Breast epithelium (tissue), 3 donors: Measurements from ENCODE around the gene TEX51.

Source experiments
- POLR2A ChIP-seq: fragments of 450-650 bp; IDR thresholded peaks from one replicate; pipeline ENCODE4 v1.6.1; 2016; ENCODE audit warnings: antibody characterized with exemption, mild to moderate bottlenecking, moderate library complexity
- TF ChIP-seq, protein P1 (sequence below), 3 donors: fragments of 450-650 bp; IDR thresholded peaks; one replicate each; pipeline ENCODE4 v1.5.1; 2016 to 2017; ENCODE audit warnings: antibody characterized with exemption in 3 of 3, mild to moderate bottlenecking in 3 of 3, moderate library complexity in 3 of 3

GRCh38 chr2:126934809-126935208 is 36.1 kb downstream of the TEX51 start:
- TF ChIP-seq, protein P1, sequence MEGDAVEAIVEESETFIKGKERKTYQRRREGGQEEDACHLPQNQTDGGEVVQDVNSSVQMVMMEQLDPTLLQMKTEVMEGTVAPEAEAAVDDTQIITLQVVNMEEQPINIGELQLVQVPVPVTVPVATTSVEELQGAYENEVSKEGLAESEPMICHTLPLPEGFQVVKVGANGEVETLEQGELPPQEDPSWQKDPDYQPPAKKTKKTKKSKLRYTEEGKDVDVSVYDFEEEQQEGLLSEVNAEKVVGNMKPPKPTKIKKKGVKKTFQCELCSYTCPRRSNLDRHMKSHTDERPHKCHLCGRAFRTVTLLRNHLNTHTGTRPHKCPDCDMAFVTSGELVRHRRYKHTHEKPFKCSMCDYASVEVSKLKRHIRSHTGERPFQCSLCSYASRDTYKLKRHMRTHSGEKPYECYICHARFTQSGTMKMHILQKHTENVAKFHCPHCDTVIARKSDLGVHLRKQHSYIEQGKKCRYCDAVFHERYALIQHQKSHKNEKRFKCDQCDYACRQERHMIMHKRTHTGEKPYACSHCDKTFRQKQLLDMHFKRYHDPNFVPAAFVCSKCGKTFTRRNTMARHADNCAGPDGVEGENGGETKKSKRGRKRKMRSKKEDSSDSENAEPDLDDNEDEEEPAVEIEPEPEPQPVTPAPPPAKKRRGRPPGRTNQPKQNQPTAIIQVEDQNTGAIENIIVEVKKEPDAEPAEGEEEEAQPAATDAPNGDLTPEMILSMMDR (IDR thresholded peaks at IDR 0.05): no peak
- no peak for TF ChIP-seq POLR2A
